ENCODE measurements around the gene MAPK11. TPM values are rescaled to one million over a fixed set of nuclear protein-coding genes. Genes with fewer than 3 reads are reported as not detected.

Gene MAPK11
- total and polyA plus RNA-seq, 5 experiments from 2014 or later = 0.13 to 1.2 (median 0.24) TPM

- POLR2A ChIA-PET = no interaction called here
- DNase-seq (no peak), ATAC-seq (no peak)
- no peak overlapping the region for H3K27ac Mint-ChIP-seq
- no peaks in the 10 kb centered on the region for H3K9me3 Mint-ChIP-seq
- peaks cover 0 to 8% (median 0%) of the 10 kb centered on the region in 3 donors for H3K36me3 Mint-ChIP-seq
- peaks cover 11 to 21% (median 17%) of the 10 kb centered on the region in 4 donors for H3K4me1 Mint-ChIP-seq
- H3K27me3 Mint-ChIP-seq = peaks cover 0 to 17% (median 0%) of the 10 kb centered on the region in 5 donors
- H3K4me3 Mint-ChIP-seq = no peak overlapping the region
These were observed 19.2 kb upstream of the MAPK11 start for GRCh38 chr22:50289151-50289941.

- Mint-ChIP-seq H3K9me3 (no peaks in the 10 kb centered on the region), H3K4me3 (no peak overlapping the region), H3K27ac (no peak overlapping the region), H3K27me3 (peaks cover 0 to 14% (median 0%) of the 10 kb centered on the region in 5 donors), H3K4me1 (peaks cover 7 to 13% (median 13%) of the 10 kb centered on the region in 4 donors), H3K36me3 (peaks cover 0 to 11% (median 0%) of the 10 kb centered on the region in 3 donors)
- no peak for ATAC-seq
- no peak for DNase-seq
- POLR2A ChIA-PET = no interaction called here
These were observed 17.6 kb upstream of the MAPK11 start for GRCh38 chr22:50287731-50288130.

- ATAC-seq (no peak), DNase-seq (no peak)
- H3K27ac Mint-ChIP-seq = no peak overlapping the region
- H3K4me1 Mint-ChIP-seq = peaks cover 2 to 4% (median 4%) of the 10 kb centered on the region in 4 donors
- POLR2A ChIA-PET = no interaction called here
- no peaks in the 10 kb centered on the region for H3K9me3 Mint-ChIP-seq
- H3K4me3 Mint-ChIP-seq = no peak overlapping the region
- H3K36me3 Mint-ChIP-seq = peaks cover 0 to 9% (median 0%) of the 10 kb centered on the region in 3 donors
- peaks cover 0 to 8% (median 0%) of the 10 kb centered on the region in 5 donors for H3K27me3 Mint-ChIP-seq
These were observed 16.6 kb upstream of the MAPK11 start for GRCh38 chr22:50286701-50287318.

- Mint-ChIP-seq H3K9me3 (no peaks in the 10 kb centered on the region), H3K27me3 (peaks cover 0 to 3% (median 0%) of the 10 kb centered on the region in 5 donors), H3K27ac (no peak overlapping the region), H3K36me3 (peaks cover 0 to 9% (median 0%) of the 10 kb centered on the region in 3 donors), H3K4me1 (no peaks in the 10 kb centered on the region), H3K4me3 (no peak overlapping the region)
- POLR2A ChIA-PET = no interaction called here
- DNase-seq = no peak
- ATAC-seq = no peak
These were observed 16.1 kb upstream of the MAPK11 start for GRCh38 chr22:50286275-50286674.

GRCh38 chr22:50285568-50286229 is 15.5 kb upstream of the MAPK11 start:
- ATAC-seq (no peak), DNase-seq (no peak)
- H3K36me3 Mint-ChIP-seq = peaks cover 0 to 14% (median 0%) of the 10 kb centered on the region in 3 donors
- H3K27ac Mint-ChIP-seq = no peak overlapping the region
- no peaks in the 10 kb centered on the region for H3K9me3 Mint-ChIP-seq
- H3K4me1 Mint-ChIP-seq = no peaks in the 10 kb centered on the region
- POLR2A ChIA-PET = no interaction called here
- H3K27me3 Mint-ChIP-seq = peaks cover 0 to 2% (median 0%) of the 10 kb centered on the region in 5 donors
- no peak overlapping the region for H3K4me3 Mint-ChIP-seq

- H3K9me3 Mint-ChIP-seq = no peaks in the 10 kb centered on the region
- POLR2A ChIA-PET = interaction anchor here (0.6 kb wide), 1 partner anchor 10 kb away, joined by 5 read pairs; no protein-coding TSS in a partner anchor
- no peak overlapping the region for H3K4me3 Mint-ChIP-seq
- H3K36me3 Mint-ChIP-seq = peaks cover 0 to 15% (median 0%) of the 10 kb centered on the region in 3 donors
- no peaks in the 10 kb centered on the region for H3K27me3 Mint-ChIP-seq
- DNase-seq (no peak), ATAC-seq (no peak)
- H3K4me1 Mint-ChIP-seq = no peaks in the 10 kb centered on the region
- H3K27ac Mint-ChIP-seq = peak overlapping the region in 1 of 10 donors; percentile 31
These were observed 14.3 kb upstream of the MAPK11 start for GRCh38 chr22:50284479-50284878.

- ATAC-seq (no peak), DNase-seq (no peak)
- POLR2A ChIA-PET = interaction anchor here (0.6 kb wide), 1 partner anchor 11 kb away, joined by 5 read pairs; no protein-coding TSS in a partner anchor
- no peaks in the 10 kb centered on the region for H3K27me3 Mint-ChIP-seq
- H3K4me1 Mint-ChIP-seq = no peaks in the 10 kb centered on the region
- no peak overlapping the region for H3K4me3 Mint-ChIP-seq
- no peak overlapping the region for H3K27ac Mint-ChIP-seq
- peaks cover 0 to 15% (median 0%) of the 10 kb centered on the region in 3 donors for H3K36me3 Mint-ChIP-seq
- H3K9me3 Mint-ChIP-seq = no peaks in the 10 kb centered on the region
These were observed 13.6 kb upstream of the MAPK11 start for GRCh38 chr22:50283821-50284220.

GRCh38 chr22:50282361-50283155 is 12.4 kb upstream of the MAPK11 start:
- ATAC-seq = no peak
- Mint-ChIP-seq H3K27me3 (no peaks in the 10 kb centered on the region), H3K9me3 (no peaks in the 10 kb centered on the region), H3K4me1 (no peaks in the 10 kb centered on the region), H3K4me3 (no peak overlapping the region), H3K36me3 (peaks cover 0 to 10% (median 0%) of the 10 kb centered on the region in 3 donors), H3K27ac (no peak overlapping the region)
- DNase-seq = no peak
- POLR2A ChIA-PET = no interaction called here

- H3K36me3 Mint-ChIP-seq = peaks cover 0 to 10% (median 0%) of the 10 kb centered on the region in 3 donors
- H3K27me3 Mint-ChIP-seq = no peaks in the 10 kb centered on the region
- no peak for DNase-seq
- H3K9me3 Mint-ChIP-seq = no peaks in the 10 kb centered on the region
- no peak for ATAC-seq
- H3K4me1 Mint-ChIP-seq = no peaks in the 10 kb centered on the region
- POLR2A ChIA-PET = no interaction called here
- H3K4me3 Mint-ChIP-seq = no peak overlapping the region
- no peak overlapping the region for H3K27ac Mint-ChIP-seq
These were observed 11.8 kb upstream of the MAPK11 start for GRCh38 chr22:50281957-50282356.

GRCh38 chr22:50281384-50281760 is 11.2 kb upstream of the MAPK11 start:
- POLR2A ChIA-PET = no interaction called here
- no peak overlapping the region for H3K27ac Mint-ChIP-seq
- ATAC-seq (no peak), DNase-seq (no peak)
- H3K4me3 Mint-ChIP-seq = no peak overlapping the region
- H3K27me3 Mint-ChIP-seq = no peaks in the 10 kb centered on the region
- H3K36me3 Mint-ChIP-seq = peaks cover 0 to 10% (median 0%) of the 10 kb centered on the region in 3 donors
- H3K9me3 Mint-ChIP-seq = no peaks in the 10 kb centered on the region
- peaks cover 0 to 3% (median 0%) of the 10 kb centered on the region in 4 donors for H3K4me1 Mint-ChIP-seq

- no peak overlapping the region for H3K4me3 Mint-ChIP-seq
- H3K27ac Mint-ChIP-seq = no peak overlapping the region
- ATAC-seq = no peak
- peaks cover 0 to 10% (median 0%) of the 10 kb centered on the region in 3 donors for H3K36me3 Mint-ChIP-seq
- no peak for DNase-seq
- peaks cover 0 to 5% (median 0%) of the 10 kb centered on the region in 4 donors for H3K4me1 Mint-ChIP-seq
- H3K9me3 Mint-ChIP-seq = no peaks in the 10 kb centered on the region
- POLR2A ChIA-PET = no interaction called here
- no peaks in the 10 kb centered on the region for H3K27me3 Mint-ChIP-seq
These were observed 10.7 kb upstream of the MAPK11 start for GRCh38 chr22:50280708-50281383.

Measured in naive thymus-derived CD8-positive, alpha-beta T cell (primary cell).